Measurements from ENCODE around the gene ZNF79. TPM values are rescaled to one million over a fixed set of nuclear protein-coding genes. Genes with fewer than 3 reads are reported as not detected.

Gene ZNF79
- total and polyA plus RNA-seq, 2 of the 4 experiments (the other 2 are of a cell fraction), result 5.6 to 15.4 TPM

DNA sequence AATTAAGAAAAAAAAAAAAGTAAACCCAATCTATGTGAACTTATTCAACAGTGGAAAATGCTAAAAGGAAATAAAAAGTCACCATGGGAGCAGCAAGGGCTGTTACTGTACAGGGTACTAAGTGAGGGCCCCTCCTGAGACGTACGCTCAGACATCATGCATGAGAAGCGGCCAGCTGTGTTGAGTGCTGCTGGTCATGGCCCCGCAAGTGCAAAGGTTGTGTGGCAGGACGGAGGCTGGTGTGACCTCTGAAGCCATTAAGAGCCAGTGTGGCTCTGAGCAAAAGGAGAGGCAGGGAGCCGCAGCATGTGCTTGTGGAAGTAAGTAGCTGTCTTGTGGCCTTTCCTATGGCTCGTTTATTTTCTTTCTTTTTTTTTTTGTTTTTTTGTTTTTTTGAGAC is 3.1 kb upstream of the ZNF79 start:
- no peak overlapping the region for H4K91ac ChIP-seq (ENCODE audit: insufficient read depth, low read depth, low read length)
- H4K20me1 ChIP-seq (ENCODE audit: insufficient read depth, low read length), result 0 out of 2 replicates have a peak, but pooled peaks cover 3% of the 10 kb centered on the region
- dilution Hi-C loops (cut with HindIII; ENCODE audit: low sequenced_read_pairs, unreplicated experiment), result no loop called here
- no peak overlapping the region for H3K23ac ChIP-seq (ENCODE audit: low read depth, low read length)
- ChIA-PET CTCF (interaction anchor here (0.7 kb wide), 1 partner anchor 137 kb away, joined by 3 read pairs; no protein-coding TSS in a partner anchor), POLR2A (ENCODE audit: unreplicated experiment) (no interaction called here)
- no peak for TF ChIP-seq USF2 (IDR thresholded peaks at IDR 0.05; ENCODE audit: low read depth, low read length)
- H2AK5ac ChIP-seq (ENCODE audit: low read depth, low read length), result no peak overlapping the region
- H3K27me3 ChIP-seq (ENCODE audit: control insufficient read depth, insufficient read depth, low read length), result no peaks in the 10 kb centered on the region
- no peak overlapping the region for H2BK120ac ChIP-seq (ENCODE audit: low read depth, low read length)
- BruUV-seq (replicated peaks), result no TSS peak
- no peak overlapping the region for H2AK9ac ChIP-seq (replicated peaks; ENCODE audit: low read depth, low read length, poor library complexity)
- H3K36me3 ChIP-seq (ENCODE audit: control insufficient read depth, insufficient read depth, low read length), result 0 out of 2 replicates have a peak, but pooled peaks cover 2% of the 10 kb centered on the region
- DNase-seq (no peak), ATAC-seq (ENCODE audit: low read depth) (no peak)
- no peak overlapping the region for H4K5ac ChIP-seq (ENCODE audit: low read depth, low read length)
- peaks cover 24 to 39% of the 10 kb centered on the region in 2 experiments for H3K79me1 ChIP-seq (ENCODE audit: low read depth in 1 of 2, low read length in 2 of 2)
- no peak overlapping the region for H2BK5ac ChIP-seq (ENCODE audit: low read depth, low read length, poor library complexity, severe bottlenecking)
- no peak overlapping the region for H2BK20ac ChIP-seq (ENCODE audit: low read depth, low read length)
- H3K56ac ChIP-seq (ENCODE audit: extremely low read depth, insufficient read depth, low read length), result no peak overlapping the region
- no peak overlapping the region for H3K14ac ChIP-seq (replicated peaks; ENCODE audit: low read depth, low read length)
- no peak overlapping the region for H3K9ac ChIP-seq (ENCODE audit: low read depth, low read length)
- no peak overlapping the region for H3K4ac ChIP-seq (ENCODE audit: low read depth, low read length)
- no peak overlapping the region for H2BK15ac ChIP-seq (ENCODE audit: low read depth, low read length)
- no peak overlapping the region for H3K27ac ChIP-seq (ENCODE audit: insufficient read depth, low read length)
- H2AFZ ChIP-seq (replicated peaks; ENCODE audit: low read length, poor library complexity), result no peak overlapping the region
- no peak overlapping the region for H3K4me3 ChIP-seq (ENCODE audit: insufficient read depth, low read depth, low read length)
- no peak overlapping the region for H4K8ac ChIP-seq (ENCODE audit: low read depth in 2 of 2, low read length in 2 of 2)
- no peak overlapping the region for H3K4me2 ChIP-seq (ENCODE audit: low read depth, low read length)
- H3K9me3 ChIP-seq (ENCODE audit: control insufficient read depth, insufficient read depth, low read length), result no peaks in the 10 kb centered on the region
- H3K9me1 ChIP-seq (ENCODE audit: insufficient read depth, low read length), result peaks cover 12% of the 10 kb centered on the region; the same call in 1 of the 2 replicates
- H3K4me1 ChIP-seq (ENCODE audit: control insufficient read depth, insufficient read depth, low read length), result peaks cover 9% of the 10 kb centered on the region
- no peak overlapping the region for H3K18ac ChIP-seq (ENCODE audit: low read depth, low read length)
- intact Hi-C loops (cut with micrococcal nuclease), result loop anchor here (10.0 kb wide), 1 partner anchor 196 kb away; no protein-coding TSS in a partner anchor
- in situ Hi-C loops (cut with MboI; ENCODE audit: low sequenced_read_pairs), result no loop called here
- 92% methylated on average over 4 of the region's 7 CpGs; no CpG with 5 or more reads in 1 of the 2 experiments for WGBS, 2 experiments (ENCODE audit: extremely low coverage in 2 of 2, insufficient read length in 1 of 2)

Measured in IMR-90 (cell line).